Measurements from ENCODE around the gene CLSTN1. TPM values are rescaled to one million over a fixed set of nuclear protein-coding genes. Genes with fewer than 3 reads are reported as not detected.

Gene CLSTN1
- total and polyA plus RNA-seq, 2 of the 8 experiments (the other 6 are each of a cell fraction or from before 2014, with no cell fraction given) = 34.2 to 97.4 TPM

DNA sequence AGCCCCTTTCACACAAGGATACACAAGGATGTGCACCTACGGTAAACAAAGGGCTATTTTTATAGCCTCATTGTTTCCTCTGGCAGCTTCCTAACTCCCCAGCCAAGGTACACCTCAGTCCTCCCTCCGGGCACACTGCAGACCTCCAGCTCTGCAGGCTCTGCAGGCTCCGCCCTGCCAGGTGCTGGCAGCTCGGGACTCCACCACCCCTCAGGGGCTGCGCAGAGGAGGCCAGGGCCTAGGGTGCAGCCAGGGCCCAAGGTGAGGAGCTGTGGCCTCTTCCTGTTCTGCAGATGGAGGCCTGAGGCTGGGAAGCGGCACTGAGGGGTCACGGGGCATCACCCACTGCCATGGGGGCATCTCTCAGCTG lies 19.8 kb upstream of the CLSTN1 start:
- no peak overlapping the region for H3K18ac ChIP-seq (ENCODE audit: extremely low read depth, low read length)
- no peak overlapping the region for H3K56ac ChIP-seq (replicated peaks; ENCODE audit: insufficient read length, low read depth, low read length)
- H2BK20ac ChIP-seq (ENCODE audit: low read length) = no peak overlapping the region
- H3K27me3 ChIP-seq (replicated peaks in 1 of 4; ENCODE audit: control insufficient read depth in 3 of 4, extremely low read depth in 1 of 4, insufficient read depth in 3 of 4, low read length in 3 of 4) = no peaks in the 10 kb centered on the region
- H3K36me3 ChIP-seq (ENCODE audit: control insufficient read depth in 2 of 4, insufficient read depth in 4 of 4, low read length in 3 of 4) = no peaks in the 10 kb centered on the region
- H2BK15ac ChIP-seq (ENCODE audit: low read length) = 0 out of 2 replicates have a peak overlapping the region, but pooled peaks have one; percentile 46
- POLR2A ChIA-PET (ENCODE audit: partially characterized antibody) = no interaction called here
- H3K23me2 ChIP-seq (ENCODE audit: low read depth, low read length) = no peaks in the 10 kb centered on the region; the same call in 1 of the 2 replicates
- H4K8ac ChIP-seq (ENCODE audit: extremely low read depth, insufficient read depth, low read length) = peak overlapping the region; percentile 41; the same call in 1 of the 2 replicates
- no peak overlapping the region for H3K27ac ChIP-seq (ENCODE audit: low read depth, low read length)
- H3K23ac ChIP-seq (ENCODE audit: insufficient read length) = no peak overlapping the region
- FAIRE-seq (no peak), DNase-seq (ENCODE audit: low read depth in 1 of 2, low spot score in 2 of 2) (no peak)
- H2BK5ac ChIP-seq (ENCODE audit: low read depth, low read length) = no peak overlapping the region
- H3K4me1 ChIP-seq (replicated peaks in 1 of 4; ENCODE audit: control insufficient read depth in 3 of 4, insufficient read depth in 4 of 4, low read length in 3 of 4) = peaks cover 0 to 22% (median 16%) of the 10 kb centered on the region in 4 experiments; a peak in 6 of 7 replicates
- H3K4me2 ChIP-seq (ENCODE audit: insufficient read depth in 1 of 2, low read depth in 2 of 2, low read length in 2 of 2) = no peak overlapping the region
- H3K79me1 ChIP-seq (ENCODE audit: low read depth, low read length) = no peaks in the 10 kb centered on the region
- no peak overlapping the region for H2BK120ac ChIP-seq (replicated peaks; ENCODE audit: low read depth, low read length)
- no peak overlapping the region for H3K14ac ChIP-seq (ENCODE audit: insufficient read length)
- no peaks in the 10 kb centered on the region for H3K79me2 ChIP-seq (ENCODE audit: control insufficient read depth in 1 of 2, insufficient read depth in 2 of 2, low read length in 2 of 2)
- H4K91ac ChIP-seq (replicated peaks; ENCODE audit: insufficient read length, low read length) = peak overlapping the region; percentile 34
- H3K4me3 ChIP-seq (ENCODE audit: extremely low read depth in 1 of 4, insufficient read depth in 2 of 4, low read depth in 3 of 4, low read length in 4 of 4) = no peak overlapping the region
- no peak for TF ChIP-seq SP4 (IDR thresholded peaks at IDR 0.05; ENCODE audit: low read length)
- no peak for TF ChIP-seq BCL11A (IDR thresholded peaks at IDR 0.05; ENCODE audit: low read depth in 2 of 2, low read length in 2 of 2)
- no peak for TF ChIP-seq CEBPB (IDR thresholded peaks at IDR 0.05; ENCODE audit: low read depth, low read length)
- no peak for TF ChIP-seq CTBP2 (IDR thresholded peaks at IDR 0.05; ENCODE audit: borderline replicate concordance, insufficient read depth, insufficient read length, low read length)
- TF ChIP-seq BRCA1 (IDR thresholded peaks at IDR 0.05; ENCODE audit: low read depth, low read length) = no peak
- TF ChIP-seq TAF7 (optimal IDR thresholded peaks at IDR 0.05; ENCODE audit: borderline replicate concordance, low read depth, low read length) = no peak
- TF ChIP-seq, protein P1, sequence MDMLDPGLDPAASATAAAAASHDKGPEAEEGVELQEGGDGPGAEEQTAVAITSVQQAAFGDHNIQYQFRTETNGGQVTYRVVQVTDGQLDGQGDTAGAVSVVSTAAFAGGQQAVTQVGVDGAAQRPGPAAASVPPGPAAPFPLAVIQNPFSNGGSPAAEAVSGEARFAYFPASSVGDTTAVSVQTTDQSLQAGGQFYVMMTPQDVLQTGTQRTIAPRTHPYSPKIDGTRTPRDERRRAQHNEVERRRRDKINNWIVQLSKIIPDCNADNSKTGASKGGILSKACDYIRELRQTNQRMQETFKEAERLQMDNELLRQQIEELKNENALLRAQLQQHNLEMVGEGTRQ (IDR thresholded peaks at IDR 0.05; ENCODE audit: low read length) = no peak
- no peak for TF ChIP-seq POU5F1 (IDR thresholded peaks at IDR 0.05; ENCODE audit: low read depth, low read length)
- no peak for TF ChIP-seq CREB1 (IDR thresholded peaks at IDR 0.05)
- no peak overlapping the region for H2AK5ac ChIP-seq (ENCODE audit: low read depth, low read length)
- CTCF ChIA-PET (ENCODE audit: partially characterized antibody) = interaction anchor here (0.5 to 5.3 kb wide), 10 partner anchors 10 to 347 kb away, joined by 3 to 29 read pairs (median 5); no protein-coding TSS in a partner anchor
- WGBS, 2 experiments (ENCODE audit: extremely low coverage in 1 of 2, insufficient coverage in 1 of 2, insufficient read length in 1 of 2, insufficient replicate concordance in 2 of 2, low coverage in 1 of 2, low lambda C conversion rate in 2 of 2, missing lambda C conversion rate in 1 of 2) = 84% methylated on average over 7 of the region's 7 CpGs; no CpG with 5 or more reads in 1 of the 2 experiments
- H4K20me1 ChIP-seq (replicated peaks in 1 of 2; ENCODE audit: control insufficient read depth in 1 of 2, insufficient read depth in 2 of 2, low read length in 2 of 2) = peaks cover 0 to under 1% of the 10 kb centered on the region in 2 experiments
- H4K5ac ChIP-seq (ENCODE audit: insufficient read length, low read depth, low read length) = no peak overlapping the region
- no peaks in the 10 kb centered on the region for H3K9me3 ChIP-seq (ENCODE audit: insufficient read depth in 2 of 2, low read depth in 1 of 2, low read length in 1 of 2)
- no peak overlapping the region for H3K4ac ChIP-seq (replicated peaks; ENCODE audit: insufficient read length, low read depth, low read length)
- H3K9ac ChIP-seq (replicated peaks in 1 of 4; ENCODE audit: extremely low read depth in 1 of 4, low read depth in 3 of 4, low read length in 3 of 4) = no peak overlapping the region
- peak overlapping the region; percentile 68; the same call in 1 of the 2 replicates for H2BK12ac ChIP-seq (ENCODE audit: low read depth, low read length)
- H2AFZ ChIP-seq (ENCODE audit: low read length) = no peak overlapping the region

All from H1 (cell line).